Measurements from ENCODE around the gene CBFB. TPM values are rescaled to one million over a fixed set of nuclear protein-coding genes. Genes with fewer than 3 reads are reported as not detected.

CBFB gene
- polyA plus RNA-seq, 1 donor from 2014 or later = 32.6 TPM

GRCh38 chr16:67141391-67141790 lies 112.4 kb downstream of the CBFB start:
- Histone ChIP-seq H3F3A (ENCODE audit: insufficient read depth, low read length, poor library complexity, severe bottlenecking) (no peaks in the 10 kb centered on the region), H3K9me3 (ENCODE audit: low read length) (no peaks in the 10 kb centered on the region), H4K20me1 (ENCODE audit: insufficient read depth) (no peaks in the 10 kb centered on the region), H3K4me2 (ENCODE audit: low read length) (no peak overlapping the region), H3K27ac (ENCODE audit: low read length) (no peak overlapping the region), H3K9ac (ENCODE audit: low read length) (no peak overlapping the region), H3K36me3 (ENCODE audit: insufficient read depth, low read length) (peaks cover 5% of the 10 kb centered on the region), H3K9me2 (ENCODE audit: insufficient read depth, low read length) (no peaks in the 10 kb centered on the region), H2AFZ (ENCODE audit: low read depth, low read length) (no peak overlapping the region), H3K4me3 (ENCODE audit: low read length) (no peak overlapping the region), H3K27me3 (ENCODE audit: insufficient read depth, low read depth, low read length) (no peaks in the 10 kb centered on the region), H3K79me2 (replicated peaks; ENCODE audit: insufficient read depth, low read length) (no peaks in the 10 kb centered on the region)
- TF ChIP-seq MXI1 (conservative IDR thresholded peaks at IDR 0.05; ENCODE audit: poor library complexity, severe bottlenecking) (no peak), EP300 (conservative IDR thresholded peaks at IDR 0.05; ENCODE audit: poor library complexity, severe bottlenecking) (no peak), RAD21 (conservative IDR thresholded peaks at IDR 0.05) (no peak), POLR2AphosphoS5 (IDR thresholded peaks at IDR 0.05) (no peak), TAF1 (IDR thresholded peaks at IDR 0.05; ENCODE audit: low read depth) (no peak), SMC3 (conservative IDR thresholded peaks at IDR 0.05; ENCODE audit: poor library complexity) (no peak), EZH2 (IDR thresholded peaks at IDR 0.05; ENCODE audit: borderline replicate concordance, insufficient read depth, low read length, poor library complexity, severe bottlenecking) (no peak), REST (IDR thresholded peaks at IDR 0.05; ENCODE audit: borderline replicate concordance) (no peak), CTCF (IDR thresholded peaks at IDR 0.05; ENCODE audit: poor library complexity, severe bottlenecking) (no peak)

- no peak for TF ChIP-seq CTCF (IDR thresholded peaks at IDR 0.05; ENCODE audit: poor library complexity, severe bottlenecking)
- TF ChIP-seq REST (IDR thresholded peaks at IDR 0.05; ENCODE audit: borderline replicate concordance) = no peak
- no peak for TF ChIP-seq RAD21 (conservative IDR thresholded peaks at IDR 0.05)
- no peak for TF ChIP-seq POLR2AphosphoS5 (IDR thresholded peaks at IDR 0.05)
- TF ChIP-seq EZH2 (IDR thresholded peaks at IDR 0.05; ENCODE audit: borderline replicate concordance, insufficient read depth, low read length, poor library complexity, severe bottlenecking) = no peak
- TF ChIP-seq EP300 (conservative IDR thresholded peaks at IDR 0.05; ENCODE audit: poor library complexity, severe bottlenecking) = no peak
- no peak for TF ChIP-seq MXI1 (conservative IDR thresholded peaks at IDR 0.05; ENCODE audit: poor library complexity, severe bottlenecking)
- Histone ChIP-seq H3K4me2 (ENCODE audit: low read length) (no peak overlapping the region), H3K9ac (ENCODE audit: low read length) (no peak overlapping the region), H3K79me2 (replicated peaks; ENCODE audit: insufficient read depth, low read length) (no peaks in the 10 kb centered on the region), H2AFZ (ENCODE audit: low read depth, low read length) (no peak overlapping the region), H3K27ac (ENCODE audit: low read length) (no peak overlapping the region), H3K9me2 (ENCODE audit: insufficient read depth, low read length) (no peaks in the 10 kb centered on the region), H3K36me3 (ENCODE audit: insufficient read depth, low read length) (peaks cover 5% of the 10 kb centered on the region), H3F3A (ENCODE audit: insufficient read depth, low read length, poor library complexity, severe bottlenecking) (no peaks in the 10 kb centered on the region), H3K9me3 (ENCODE audit: low read length) (no peaks in the 10 kb centered on the region), H4K20me1 (ENCODE audit: insufficient read depth) (no peaks in the 10 kb centered on the region), H3K4me3 (ENCODE audit: low read length) (no peak overlapping the region), H3K27me3 (ENCODE audit: insufficient read depth, low read depth, low read length) (no peaks in the 10 kb centered on the region)
These were observed 113.4 kb downstream of the CBFB start for GRCh38 chr16:67142342-67142741.
